Activated T-cell treated with anti-CD3 and anti-CD28 coated beads, Interleukin-2, amount 50 U/mL, for 72 hours (primary cell): ENCODE measurements around the gene IRS1. TPM values are rescaled to one million over a fixed set of nuclear protein-coding genes. Genes with fewer than 3 reads are reported as not detected.

Experiments
- ATAC-seq, 2 donors: fragments of 150-1000 bp; cut with Tn5 transposase; replicated peaks in 1 of 2; 2 replicates each; pipeline ENCODE4 v1.10.0; 2021; ENCODE audit warnings: moderate library complexity in 2 of 2, mild to moderate bottlenecking in 1 of 2
- DNase-seq, 2 donors: peaks; one replicate each; pipeline ENCODE4 v3.0.0; 2021 to 2022; ENCODE audit warnings: mixed read lengths in 1 of 2
- H3K27ac Mint-ChIP-seq: one replicate; pipeline ENCODE4 v1.8.0; 2022; ENCODE audit warnings: mild to moderate bottlenecking, moderate library complexity, mixed read lengths
- H3K27me3 Mint-ChIP-seq: one replicate; pipeline ENCODE4 v1.8.0; 2022; ENCODE audit warnings: low read depth, mixed read lengths
- H3K36me3 Mint-ChIP-seq, 2 donors: one replicate each; pipeline ENCODE4 v1.8.0; 2022; ENCODE audit warnings: mixed read lengths in 2 of 2, mild to moderate bottlenecking in 1 of 2; ENCODE audit not compliant: insufficient read depth in 2 of 2
- H3K4me1 Mint-ChIP-seq: one replicate; pipeline ENCODE4 v1.8.0; 2022; ENCODE audit warnings: low read depth, mixed read lengths
- H3K4me3 Mint-ChIP-seq, 2 donors: one replicate each; pipeline ENCODE4 v1.8.0; 2022; ENCODE audit warnings: mild to moderate bottlenecking in 2 of 2, mixed read lengths in 2 of 2, moderate library complexity in 2 of 2
- H3K9me3 Mint-ChIP-seq, 2 donors: one replicate each; pipeline ENCODE4 v1.8.0; 2022; ENCODE audit warnings: mixed read lengths in 2 of 2
- total RNA-seq, 2 donors: library from RNA; stranded (reverse); gene quantifications; one replicate each; pipeline ENCODE4 v1.2.3, GENCODE V29; 2022

IRS1 gene
- total RNA-seq, 2 donors from 2014 or later, result 2.8 to 4.6 TPM

DNA sequence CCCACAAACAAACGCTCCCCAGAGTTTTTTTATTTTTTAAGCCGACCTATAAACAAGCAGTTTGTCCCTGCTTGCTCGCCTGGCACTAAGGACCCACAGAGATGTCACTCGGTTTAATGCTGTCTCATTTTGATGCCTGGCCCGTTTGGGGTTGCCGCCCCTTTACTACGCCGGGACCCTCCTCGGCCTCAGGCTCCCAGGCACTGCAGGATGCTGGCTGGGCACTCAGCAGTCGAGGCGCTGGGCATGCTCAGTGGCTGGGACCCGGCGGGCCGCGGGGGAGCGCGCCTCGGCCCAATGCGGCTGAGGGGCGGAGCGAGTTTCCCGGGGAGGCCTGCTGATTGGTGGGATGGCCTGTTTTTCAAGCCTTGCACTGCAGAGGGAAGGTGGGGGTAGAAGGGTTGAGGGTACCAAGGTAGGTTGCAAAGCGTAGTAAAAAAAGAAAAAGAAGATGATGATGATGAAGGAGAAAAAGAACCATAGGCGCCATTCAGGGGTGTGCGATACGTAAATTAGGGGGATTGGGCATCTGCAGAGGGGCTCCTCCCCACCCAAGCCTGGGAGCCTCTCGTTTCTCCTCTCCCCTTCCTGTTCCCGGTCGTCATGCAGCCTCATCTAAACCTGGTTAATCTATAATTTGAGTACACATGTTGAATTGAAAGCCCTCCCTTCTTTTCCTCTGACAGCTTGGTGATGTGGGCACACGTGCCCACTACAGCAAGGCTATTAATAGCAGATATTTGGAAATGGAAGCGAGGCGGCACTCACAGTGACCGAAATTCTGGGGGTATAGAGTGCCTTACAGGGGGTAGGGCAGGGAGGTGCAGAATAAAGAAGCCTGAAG lies 1.5 kb upstream of the IRS1 start:
- H3K27ac Mint-ChIP-seq, result peak overlapping the region; percentile 34
- DNase-seq (peak; percentile 86 to 88), ATAC-seq (peak; percentile 75 to 79)
- no peaks in the 10 kb centered on the region for H3K36me3 Mint-ChIP-seq
- peaks cover 25% of the 10 kb centered on the region for H3K4me1 Mint-ChIP-seq
- H3K9me3 Mint-ChIP-seq, result no peaks in the 10 kb centered on the region
- peaks cover 19% of the 10 kb centered on the region for H3K27me3 Mint-ChIP-seq
- peak overlapping the region; percentile 76 for H3K4me3 Mint-ChIP-seq

DNA sequence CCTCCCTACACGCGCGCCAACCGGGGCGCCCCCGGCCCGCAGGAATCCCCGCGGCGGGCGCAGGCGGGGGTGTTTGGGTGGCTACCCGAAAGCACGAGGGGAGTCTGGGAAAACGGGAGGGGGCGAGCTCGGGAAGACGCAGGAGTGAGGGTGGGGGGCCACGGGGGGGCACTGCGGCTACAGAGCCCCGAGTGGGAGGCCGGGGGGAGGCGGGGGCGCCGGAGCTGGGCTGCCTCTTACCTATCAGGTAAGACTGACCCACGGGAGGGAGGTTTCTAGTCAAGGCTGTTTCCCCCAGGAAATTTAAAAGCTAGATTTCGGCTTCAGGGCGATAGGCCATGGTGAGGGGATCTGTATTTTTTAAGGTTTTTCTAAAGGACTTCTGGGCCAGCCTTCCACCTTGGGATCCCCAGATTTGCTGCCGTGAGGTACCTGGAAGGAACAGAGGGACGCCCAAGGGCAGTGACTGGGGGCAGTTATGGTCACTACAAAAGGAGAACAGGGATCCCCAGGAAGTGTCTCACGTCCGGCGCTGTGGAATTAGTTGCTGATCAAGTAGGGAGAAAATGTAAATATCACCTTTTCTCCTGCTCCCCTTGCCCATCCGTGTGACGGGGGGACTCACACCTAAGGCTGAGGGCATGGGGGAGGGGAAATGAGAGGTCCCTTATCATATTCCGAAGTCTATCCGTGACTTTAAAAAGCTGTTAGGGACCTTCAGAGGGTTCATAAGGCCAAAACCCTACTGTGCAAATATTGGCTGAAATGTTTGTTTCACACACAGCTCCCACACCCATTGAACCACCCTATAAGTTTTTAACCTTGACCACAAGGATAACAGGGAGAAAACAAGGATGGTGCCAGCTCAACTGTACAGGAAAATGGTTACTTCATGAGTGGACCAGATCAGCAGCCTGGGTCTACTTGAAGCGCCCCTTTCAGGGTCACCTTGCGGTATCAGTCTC lies 638 bp upstream of the IRS1 start:
- ATAC-seq (no peak), DNase-seq (peak in 1 of 2 donors; percentile 2)
- H3K36me3 Mint-ChIP-seq, result no peaks in the 10 kb centered on the region
- H3K4me3 Mint-ChIP-seq, result peak overlapping the region; percentile 76
- H3K9me3 Mint-ChIP-seq, result no peaks in the 10 kb centered on the region
- H3K27me3 Mint-ChIP-seq, result peaks cover 19% of the 10 kb centered on the region
- peak overlapping the region; percentile 34 for H3K27ac Mint-ChIP-seq
- H3K4me1 Mint-ChIP-seq, result peaks cover 33% of the 10 kb centered on the region

DNA sequence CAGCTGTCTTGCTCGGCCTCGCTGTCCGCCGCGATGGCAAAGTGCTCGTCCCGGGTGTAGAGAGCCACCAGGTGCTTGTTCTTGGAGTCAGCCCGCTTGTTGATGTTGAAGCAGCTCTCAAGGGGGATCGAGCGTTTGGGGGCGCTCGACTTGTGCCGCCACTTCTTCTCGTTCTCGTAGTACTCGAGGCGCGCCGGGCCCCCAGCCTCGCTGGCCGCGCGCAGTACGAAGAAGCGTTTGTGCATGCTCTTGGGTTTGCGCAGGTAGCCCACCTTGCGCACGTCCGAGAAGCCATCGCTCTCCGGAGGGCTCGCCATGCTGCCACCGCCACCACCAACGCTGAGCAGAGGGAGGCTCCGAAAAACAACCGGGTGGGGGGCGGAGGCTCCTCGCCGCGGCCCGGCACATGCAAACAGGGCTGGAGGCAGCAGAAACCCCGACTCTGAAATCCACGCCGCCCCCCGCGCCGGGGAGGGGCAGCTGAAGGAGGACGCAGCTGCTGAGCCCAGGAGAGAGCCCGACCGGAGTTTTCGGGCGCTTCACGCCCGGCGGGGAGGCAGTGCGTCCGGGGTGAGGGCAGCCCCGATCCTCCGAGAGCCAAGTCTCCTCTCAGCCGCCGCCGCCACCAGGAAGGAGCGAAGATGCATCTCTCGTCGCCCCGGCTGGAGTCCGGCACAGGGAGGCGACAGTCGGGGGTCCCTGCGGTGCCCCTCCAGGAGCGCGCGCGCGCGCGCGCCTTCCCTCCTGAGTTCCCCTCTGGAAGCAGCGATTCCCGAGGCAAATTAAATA lies 1.0 kb downstream of the IRS1 start:
- H3K36me3 Mint-ChIP-seq, result no peaks in the 10 kb centered on the region
- H3K9me3 Mint-ChIP-seq, result no peaks in the 10 kb centered on the region
- H3K27me3 Mint-ChIP-seq, result peaks cover 12% of the 10 kb centered on the region
- peaks cover 49% of the 10 kb centered on the region for H3K4me1 Mint-ChIP-seq
- DNase-seq (peak; percentile 46 to 59), ATAC-seq (peak; percentile 29 to 39)
- peak overlapping the region; percentile 76 to 92 for H3K4me3 Mint-ChIP-seq
- no peak overlapping the region for H3K27ac Mint-ChIP-seq

DNA sequence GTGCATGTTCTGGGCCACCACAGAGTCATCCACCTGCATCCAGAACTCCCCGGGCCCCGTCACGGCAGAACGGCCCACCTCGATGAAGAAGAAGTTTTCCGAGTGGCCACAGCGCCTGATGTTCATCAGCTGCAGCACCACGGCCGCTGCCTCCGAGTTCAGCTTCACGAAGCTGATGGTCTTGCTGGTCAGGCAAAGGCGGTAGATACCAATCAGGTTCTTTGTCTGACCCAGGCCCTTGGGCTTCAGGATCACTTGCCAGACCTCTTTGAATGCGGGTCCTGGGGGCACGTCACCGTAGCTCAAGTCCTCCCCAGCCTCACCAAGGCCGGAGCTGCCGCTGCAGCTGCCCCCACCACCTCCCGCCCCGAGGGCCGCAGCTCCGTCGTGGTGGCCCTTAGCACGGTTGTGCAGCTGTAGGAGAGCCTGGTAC lies 1.6 kb downstream of the IRS1 start:
- Mint-ChIP-seq H3K27ac (no peak overlapping the region), H3K9me3 (no peaks in the 10 kb centered on the region), H3K36me3 (no peaks in the 10 kb centered on the region), H3K4me3 (peak overlapping the region; percentile 76 to 92), H3K4me1 (peaks cover 55% of the 10 kb centered on the region), H3K27me3 (peaks cover 7% of the 10 kb centered on the region)
- ATAC-seq (no peak), DNase-seq (no peak)

DNA sequence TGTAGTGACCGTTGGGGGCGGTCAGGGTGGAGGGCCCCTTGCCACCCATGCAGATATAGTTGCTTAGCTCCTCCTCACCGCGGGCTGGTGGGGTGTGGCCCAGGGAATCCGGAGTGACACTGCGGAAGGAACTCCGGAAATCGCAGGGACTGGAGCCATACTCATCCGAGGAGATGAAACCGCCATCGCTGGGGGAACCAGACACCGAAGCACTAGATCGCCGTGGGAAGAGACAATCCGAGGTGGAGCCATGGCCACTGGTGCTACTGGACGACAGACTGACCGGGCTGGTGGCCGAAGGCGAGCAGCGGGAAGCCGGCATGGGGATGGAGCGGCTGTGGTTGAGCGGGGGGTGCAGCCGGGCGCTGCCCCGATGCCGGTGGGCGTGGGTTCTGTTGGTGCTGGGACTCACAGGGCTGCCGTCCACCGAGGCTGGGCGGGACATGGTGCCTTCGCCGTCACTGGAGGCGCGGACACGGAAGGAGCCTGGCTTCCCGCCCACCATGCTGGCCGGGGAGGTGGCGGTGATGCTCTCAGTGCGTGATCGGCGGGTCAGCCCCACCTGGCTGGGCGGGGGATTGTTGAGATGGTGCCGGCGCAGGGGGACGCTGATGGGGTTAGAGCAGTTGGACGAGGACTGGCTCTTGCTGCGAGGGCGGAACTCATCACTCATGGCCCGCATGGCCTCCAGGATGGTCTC lies 2.2 kb downstream of the IRS1 start:
- Mint-ChIP-seq H3K4me3 (peak overlapping the region; percentile 60 to 76), H3K9me3 (no peaks in the 10 kb centered on the region), H3K36me3 (no peaks in the 10 kb centered on the region), H3K27ac (no peak overlapping the region), H3K4me1 (peaks cover 57% of the 10 kb centered on the region), H3K27me3 (peaks cover 2% of the 10 kb centered on the region)
- DNase-seq, result peak in 1 of 2 donors; percentile 2
- no peak for ATAC-seq

DNA sequence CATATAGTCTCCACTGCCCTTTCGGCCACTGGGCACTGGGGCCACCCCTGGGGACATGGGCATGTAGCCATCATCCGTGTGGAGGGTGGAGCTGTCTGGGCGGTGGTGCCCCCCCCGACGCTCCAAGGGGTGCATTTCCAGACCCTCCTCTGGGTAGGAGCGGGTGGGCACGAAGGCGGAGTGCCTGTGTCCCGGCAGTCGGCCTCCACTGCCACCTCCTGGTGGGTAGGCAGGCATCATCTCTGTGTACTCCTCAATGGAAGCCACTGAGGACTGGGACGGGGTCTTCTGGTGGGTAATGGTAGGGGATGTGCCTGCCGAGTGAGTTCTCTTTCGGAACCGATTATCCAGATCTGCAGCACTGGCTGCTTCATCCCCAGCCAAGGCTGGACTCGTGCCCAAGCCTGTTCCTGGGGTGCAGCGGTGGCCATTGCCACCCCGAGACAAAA lies 2.8 kb downstream of the IRS1 start:
- peak overlapping the region in 1 of 2 donors; percentile 36 for H3K4me3 Mint-ChIP-seq
- no peaks in the 10 kb centered on the region for H3K36me3 Mint-ChIP-seq
- no peaks in the 10 kb centered on the region for H3K9me3 Mint-ChIP-seq
- H3K27me3 Mint-ChIP-seq, result no peaks in the 10 kb centered on the region
- H3K4me1 Mint-ChIP-seq, result peaks cover 59% of the 10 kb centered on the region
- ATAC-seq (no peak), DNase-seq (no peak)
- H3K27ac Mint-ChIP-seq, result no peak overlapping the region

DNA sequence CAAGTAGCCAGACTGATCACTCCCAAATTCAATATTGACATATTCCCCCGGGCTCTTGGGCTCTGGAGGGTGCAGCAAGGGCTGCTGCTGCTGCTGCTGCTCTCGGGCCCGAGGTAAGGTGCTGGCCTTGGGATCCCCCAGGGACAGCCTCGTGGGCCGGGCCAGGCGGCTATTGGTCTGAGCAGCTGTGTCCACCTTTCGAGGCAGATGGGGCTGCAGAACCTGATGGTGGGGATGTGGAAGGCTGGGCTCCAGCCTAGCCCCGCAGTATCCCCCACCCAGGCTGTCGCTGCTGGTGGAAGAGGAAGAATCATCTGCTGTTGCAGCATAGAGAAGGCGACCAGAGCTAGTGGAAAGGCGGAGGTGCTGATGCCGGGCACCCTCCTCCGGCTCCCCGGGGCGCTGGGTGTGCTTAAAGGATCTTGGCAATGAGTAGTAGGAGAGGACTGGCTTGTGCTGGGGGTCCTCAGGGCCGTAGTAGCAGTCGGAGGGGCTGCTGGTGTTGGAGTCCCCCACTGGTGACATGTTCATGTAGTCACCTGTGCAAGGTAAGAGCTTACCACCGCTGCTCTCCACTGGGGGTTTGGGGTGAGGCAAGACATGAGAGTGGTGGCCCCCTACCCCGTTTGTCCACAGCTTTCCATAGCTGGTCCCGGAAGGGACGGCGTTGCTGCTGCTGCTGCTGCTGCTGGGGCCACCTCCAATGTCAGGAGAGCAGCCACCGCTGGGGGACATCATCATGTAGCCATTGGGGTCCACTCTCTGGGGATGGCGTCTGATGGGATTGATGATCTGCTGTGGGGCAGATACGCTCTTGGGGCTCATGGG lies 3.4 kb downstream of the IRS1 start:
- Mint-ChIP-seq H3K27ac (no peak overlapping the region), H3K9me3 (no peaks in the 10 kb centered on the region), H3K4me3 (no peak overlapping the region), H3K36me3 (no peaks in the 10 kb centered on the region), H3K4me1 (peaks cover 53% of the 10 kb centered on the region), H3K27me3 (no peaks in the 10 kb centered on the region)
- no peak for ATAC-seq
- no peak for DNase-seq

DNA sequence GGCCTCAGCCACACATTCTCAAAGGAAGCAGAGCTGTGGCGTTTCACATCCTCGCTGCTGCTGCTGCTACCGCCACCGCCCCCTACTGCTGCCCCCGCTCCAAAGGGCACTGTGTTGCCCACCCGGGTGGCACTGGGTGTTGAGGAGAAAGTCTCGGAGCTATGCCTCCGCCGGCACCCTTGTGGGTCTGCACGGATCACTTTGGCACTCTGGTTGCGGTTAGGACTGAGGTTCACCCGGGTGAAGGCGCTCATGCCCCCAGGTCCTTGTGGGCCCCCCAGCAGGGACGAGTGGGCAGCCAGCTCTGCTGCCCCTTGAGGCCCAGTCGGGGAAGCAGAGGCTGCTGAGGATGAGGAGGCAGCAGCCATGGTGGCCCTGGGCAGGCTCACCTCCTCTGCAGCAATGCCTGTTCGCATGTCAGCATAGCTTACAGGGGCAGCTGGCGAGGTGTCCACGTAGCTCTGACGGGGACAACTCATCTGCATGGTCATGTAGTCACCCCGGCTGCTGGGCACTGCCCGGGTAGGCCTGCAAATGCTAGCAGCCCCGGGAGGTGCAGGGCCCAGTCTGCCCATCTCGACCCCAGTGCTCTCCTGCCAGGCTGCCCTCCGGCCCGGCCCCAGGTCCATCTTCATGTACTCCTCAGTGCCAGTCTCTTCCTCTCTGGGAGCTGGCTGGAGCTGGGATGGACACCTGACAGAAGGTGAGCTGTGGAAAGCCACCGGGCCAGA lies 4.2 kb downstream of the IRS1 start:
- DNase-seq (no peak), ATAC-seq (no peak)
- H3K27ac Mint-ChIP-seq, result no peak overlapping the region
- no peaks in the 10 kb centered on the region for H3K27me3 Mint-ChIP-seq
- no peak overlapping the region for H3K4me3 Mint-ChIP-seq
- no peaks in the 10 kb centered on the region for H3K9me3 Mint-ChIP-seq
- peaks cover 53% of the 10 kb centered on the region for H3K4me1 Mint-ChIP-seq
- no peaks in the 10 kb centered on the region for H3K36me3 Mint-ChIP-seq

DNA sequence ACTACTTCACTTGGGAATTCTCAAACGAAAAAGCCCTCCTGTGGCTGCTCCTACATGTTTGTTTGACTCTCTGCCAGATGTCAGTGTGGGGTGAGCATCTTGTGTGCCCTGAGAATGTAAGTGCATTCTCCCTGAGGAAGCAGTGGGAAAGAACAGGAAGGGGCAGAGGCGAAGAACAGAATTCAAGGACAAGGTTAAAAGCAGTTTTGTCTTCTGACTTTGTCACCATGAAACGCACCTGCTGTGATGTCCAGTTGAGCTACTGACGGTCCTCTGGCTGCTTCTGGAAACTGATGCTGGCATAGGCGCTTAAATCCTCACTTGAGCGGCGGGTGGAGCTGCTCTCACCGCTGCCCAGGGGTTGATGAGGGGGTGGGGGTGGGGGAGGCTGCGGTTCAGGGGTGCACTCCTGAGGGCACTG lies 4.9 kb downstream of the IRS1 start:
- Mint-ChIP-seq H3K4me1 (peaks cover 56% of the 10 kb centered on the region), H3K27ac (no peak overlapping the region), H3K27me3 (no peaks in the 10 kb centered on the region), H3K9me3 (no peaks in the 10 kb centered on the region), H3K4me3 (peak overlapping the region in 1 of 2 donors; percentile 1), H3K36me3 (no peaks in the 10 kb centered on the region)
- no peak for ATAC-seq
- no peak for DNase-seq

DNA sequence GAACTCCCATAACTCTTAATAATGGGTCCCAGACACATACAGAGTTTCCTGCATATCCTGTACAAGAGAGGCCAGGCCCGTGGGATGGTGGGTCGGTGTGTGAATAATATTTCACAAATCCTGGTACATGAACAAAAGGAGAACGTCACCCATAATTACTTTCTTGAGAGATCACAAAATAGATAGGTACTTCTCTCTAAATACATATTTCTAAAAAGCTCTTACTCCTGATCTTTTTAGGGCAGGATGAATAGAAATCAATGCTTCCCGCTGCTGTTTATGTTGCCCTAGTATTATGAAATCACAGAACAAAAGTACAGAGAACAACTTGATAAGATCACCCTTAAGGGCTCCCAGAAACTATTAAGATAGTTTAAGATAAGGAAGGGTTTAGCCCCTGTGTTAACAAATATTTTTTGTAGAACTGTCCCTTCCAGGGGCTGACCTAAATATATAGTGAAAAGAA lies 5.4 kb downstream of the IRS1 start:
- Mint-ChIP-seq H3K27ac (peak overlapping the region; percentile 44), H3K36me3 (no peaks in the 10 kb centered on the region), H3K4me3 (peak overlapping the region; percentile 31 to 44), H3K27me3 (no peaks in the 10 kb centered on the region), H3K9me3 (no peaks in the 10 kb centered on the region), H3K4me1 (peaks cover 61% of the 10 kb centered on the region)
- ATAC-seq (no peak), DNase-seq (no peak)

DNA sequence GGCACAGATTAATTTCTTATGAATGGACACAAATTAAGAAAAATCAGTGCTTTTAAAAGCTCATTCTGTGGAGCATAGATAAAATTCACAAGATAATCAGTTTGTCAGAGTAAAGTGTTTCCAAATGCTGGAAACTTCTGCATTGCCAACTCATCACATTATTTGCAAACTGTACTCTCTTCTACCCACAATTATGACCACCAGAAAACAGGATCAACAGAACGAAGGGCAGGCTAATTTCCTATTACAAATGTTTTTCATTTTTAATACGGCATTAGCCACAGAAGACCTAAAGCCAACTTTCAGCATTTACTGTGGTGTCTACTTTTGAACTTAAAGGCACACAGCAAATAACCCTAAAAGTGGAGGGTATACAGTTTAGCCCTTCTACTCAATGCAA lies 6.0 kb downstream of the IRS1 start:
- DNase-seq (no peak), ATAC-seq (no peak)
- H3K4me1 Mint-ChIP-seq, result peaks cover 67% of the 10 kb centered on the region
- H3K9me3 Mint-ChIP-seq, result no peaks in the 10 kb centered on the region
- no peaks in the 10 kb centered on the region for H3K27me3 Mint-ChIP-seq
- no peak overlapping the region for H3K27ac Mint-ChIP-seq
- H3K36me3 Mint-ChIP-seq, result no peaks in the 10 kb centered on the region
- peak overlapping the region; percentile 31 to 44 for H3K4me3 Mint-ChIP-seq
